HFF-Myc (cell line): ENCODE measurements around the gene TTLL10.

Experiments used
- DNase-seq: peaks from one replicate; pipeline ENCODE4 v3.0.0-alpha.2; 2011; ENCODE audit warnings: low read depth; ENCODE audit errors: extremely low read depth
- H3K4me3 ChIP-seq: replicated peaks from 2 replicates; pipeline ENCODE4 v1.5.1; 2011; ENCODE audit warnings: low read depth, mild to moderate bottlenecking, control low read depth, low read length
- TF ChIP-seq, protein P1 (sequence below): IDR thresholded peaks from 2 replicates; pipeline ENCODE4 v1.5.1; 2012; ENCODE audit warnings: mild to moderate bottlenecking, low read depth, low read length, control low read depth; ENCODE audit errors: missing control alignments

The TTLL10 gene

GRCh38 chr1:1134300-1134970, 39.2 kb upstream of the TTLL10 start:
- TF ChIP-seq, protein P1, sequence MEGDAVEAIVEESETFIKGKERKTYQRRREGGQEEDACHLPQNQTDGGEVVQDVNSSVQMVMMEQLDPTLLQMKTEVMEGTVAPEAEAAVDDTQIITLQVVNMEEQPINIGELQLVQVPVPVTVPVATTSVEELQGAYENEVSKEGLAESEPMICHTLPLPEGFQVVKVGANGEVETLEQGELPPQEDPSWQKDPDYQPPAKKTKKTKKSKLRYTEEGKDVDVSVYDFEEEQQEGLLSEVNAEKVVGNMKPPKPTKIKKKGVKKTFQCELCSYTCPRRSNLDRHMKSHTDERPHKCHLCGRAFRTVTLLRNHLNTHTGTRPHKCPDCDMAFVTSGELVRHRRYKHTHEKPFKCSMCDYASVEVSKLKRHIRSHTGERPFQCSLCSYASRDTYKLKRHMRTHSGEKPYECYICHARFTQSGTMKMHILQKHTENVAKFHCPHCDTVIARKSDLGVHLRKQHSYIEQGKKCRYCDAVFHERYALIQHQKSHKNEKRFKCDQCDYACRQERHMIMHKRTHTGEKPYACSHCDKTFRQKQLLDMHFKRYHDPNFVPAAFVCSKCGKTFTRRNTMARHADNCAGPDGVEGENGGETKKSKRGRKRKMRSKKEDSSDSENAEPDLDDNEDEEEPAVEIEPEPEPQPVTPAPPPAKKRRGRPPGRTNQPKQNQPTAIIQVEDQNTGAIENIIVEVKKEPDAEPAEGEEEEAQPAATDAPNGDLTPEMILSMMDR: no peak
- no peak overlapping the region for H3K4me3 ChIP-seq
- DNase-seq: no peak

GRCh38 chr1:1135339-1136136, 38.1 kb upstream of the TTLL10 start:
- TF ChIP-seq, protein P1: no peak
- no peak for DNase-seq

GRCh38 chr1:1136547-1137230, 37.0 kb upstream of the TTLL10 start:
- H3K4me3 ChIP-seq: no peak overlapping the region
- TF ChIP-seq, protein P1: no peak
- no peak for DNase-seq

More at GRCh38 chr1:1135339-1136136, 38.1 kb upstream of the TTLL10 start:
- no peak overlapping the region for H3K4me3 ChIP-seq

- H3K4me3 ChIP-seq: no peak overlapping the region
- no peak for DNase-seq
- TF ChIP-seq, protein P1: no peak
Measured at GRCh38 chr1:1137256-1138045, 36.2 kb upstream of the TTLL10 start.

GRCh38 chr1:1140673-1141072, 33.0 kb upstream of the TTLL10 start:
- TF ChIP-seq, protein P1: no peak
- H3K4me3 ChIP-seq: no peak overlapping the region

GRCh38 chr1:1141244-1141910, 32.3 kb upstream of the TTLL10 start:
- no peak overlapping the region for H3K4me3 ChIP-seq
- DNase-seq: no peak
- TF ChIP-seq, protein P1: no peak

More at GRCh38 chr1:1140673-1141072, 33.0 kb upstream of the TTLL10 start:
- no peak for DNase-seq
